GM13977 (cell line): ENCODE measurements around the gene TMEM135.
"Not testable (repeated sequence)": the region's sequence is repeated elsewhere in the genome, so short reads cannot be mapped to it uniquely, and the experiment has no call there.

Source experiments
- DNase-seq: peaks from one replicate; pipeline ENCODE4 v3.0.0; 2012; ENCODE audit warnings: low spot score
- in situ Hi-C: fragments of 300-500 bp; cut with MboI; formaldehyde crosslinking; loops from one replicate; pipeline ENCODE4 v1.12.0; 2022; ENCODE audit warnings: low sequenced_read_pairs, low pct_unique_long_range_greater_than_20kb, mixed read lengths, inconsistent platforms; ENCODE audit not compliant: unreplicated experiment
- TF ChIP-seq, protein P1 (sequence below): IDR thresholded peaks from 2 replicates; pipeline ENCODE4 v1.5.1; 2012; ENCODE audit warnings: mild to moderate bottlenecking, control low read depth; ENCODE audit not compliant: insufficient read depth; ENCODE audit errors: extremely low read depth, missing control alignments

TMEM135 gene

DNA sequence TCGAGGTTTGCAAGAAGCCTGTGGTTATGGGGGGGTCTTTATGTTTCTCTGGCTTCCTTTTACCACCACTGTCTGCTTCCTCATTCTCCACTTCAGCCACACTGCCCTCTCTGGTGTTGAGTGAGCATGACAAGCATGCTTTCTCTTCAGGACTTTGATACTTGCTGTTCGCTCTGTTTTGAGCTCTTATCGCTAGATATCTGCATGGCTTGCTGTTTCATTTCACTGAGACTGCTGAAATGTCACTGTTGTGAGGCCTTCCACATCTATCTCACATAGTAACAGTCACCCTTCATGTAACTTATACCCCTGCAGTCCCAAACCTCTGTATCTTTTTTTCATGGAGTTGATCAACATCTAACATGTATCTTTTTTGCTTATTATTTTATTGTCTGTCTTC is 59.8 kb downstream of the TMEM135 start:
- in situ Hi-C loops, result no loop called here
- TF ChIP-seq, protein P1, sequence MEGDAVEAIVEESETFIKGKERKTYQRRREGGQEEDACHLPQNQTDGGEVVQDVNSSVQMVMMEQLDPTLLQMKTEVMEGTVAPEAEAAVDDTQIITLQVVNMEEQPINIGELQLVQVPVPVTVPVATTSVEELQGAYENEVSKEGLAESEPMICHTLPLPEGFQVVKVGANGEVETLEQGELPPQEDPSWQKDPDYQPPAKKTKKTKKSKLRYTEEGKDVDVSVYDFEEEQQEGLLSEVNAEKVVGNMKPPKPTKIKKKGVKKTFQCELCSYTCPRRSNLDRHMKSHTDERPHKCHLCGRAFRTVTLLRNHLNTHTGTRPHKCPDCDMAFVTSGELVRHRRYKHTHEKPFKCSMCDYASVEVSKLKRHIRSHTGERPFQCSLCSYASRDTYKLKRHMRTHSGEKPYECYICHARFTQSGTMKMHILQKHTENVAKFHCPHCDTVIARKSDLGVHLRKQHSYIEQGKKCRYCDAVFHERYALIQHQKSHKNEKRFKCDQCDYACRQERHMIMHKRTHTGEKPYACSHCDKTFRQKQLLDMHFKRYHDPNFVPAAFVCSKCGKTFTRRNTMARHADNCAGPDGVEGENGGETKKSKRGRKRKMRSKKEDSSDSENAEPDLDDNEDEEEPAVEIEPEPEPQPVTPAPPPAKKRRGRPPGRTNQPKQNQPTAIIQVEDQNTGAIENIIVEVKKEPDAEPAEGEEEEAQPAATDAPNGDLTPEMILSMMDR, result peak; percentile 53
- peak; percentile 37 for DNase-seq

DNA sequence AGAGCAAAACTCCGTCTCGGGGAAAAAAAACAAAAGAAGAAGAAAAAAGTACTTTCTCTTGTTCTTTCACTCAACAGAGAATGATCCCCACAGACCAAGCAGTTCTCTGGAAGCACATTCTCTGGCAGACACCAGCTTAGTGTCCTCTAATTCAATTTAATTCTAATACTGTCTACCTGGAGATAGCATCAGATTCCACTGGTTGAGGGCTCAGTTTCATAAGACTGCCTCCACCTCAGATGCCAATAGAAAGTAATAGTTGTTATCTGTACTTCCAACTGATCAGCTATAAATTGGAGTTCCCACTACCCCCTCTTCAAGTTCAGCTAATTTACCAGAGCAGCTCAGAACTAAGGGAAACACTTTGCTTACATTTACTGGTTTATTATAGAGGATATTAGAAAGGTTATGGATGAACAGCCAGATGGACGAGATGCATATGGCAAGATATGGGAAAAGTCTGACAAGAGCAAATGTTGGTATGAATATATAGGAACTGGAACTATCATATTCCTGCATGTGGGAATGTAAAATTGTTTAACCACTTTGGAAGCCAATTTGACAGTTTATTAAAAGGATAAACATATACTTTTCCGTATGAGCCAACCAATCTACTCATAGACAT is 64.3 kb downstream of the TMEM135 start:
- TF ChIP-seq, protein P1, result no peak
- in situ Hi-C loops, result no loop called here
- DNase-seq, result no peak

DNA sequence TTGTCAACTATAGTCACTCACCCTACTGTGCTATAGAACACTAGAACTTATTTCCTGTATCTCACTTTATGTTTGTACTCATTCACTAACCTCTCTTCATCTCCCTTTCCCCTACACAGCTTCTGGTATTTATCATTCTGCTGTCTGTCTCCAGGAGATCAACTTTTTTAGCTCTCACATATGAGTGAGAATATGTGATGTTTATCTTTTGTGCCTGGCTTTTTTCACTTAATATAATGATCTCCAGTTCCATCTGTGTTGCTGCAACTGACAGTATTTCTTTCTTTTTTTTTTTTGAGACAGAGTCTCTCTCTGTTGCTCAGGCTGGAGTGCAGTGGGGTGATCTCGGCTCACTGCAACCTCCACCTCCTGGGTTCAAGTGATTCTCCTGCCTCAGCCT is 68.1 kb downstream of the TMEM135 start:
- DNase-seq, in situ Hi-C loops: not testable (repeated sequence)

DNA sequence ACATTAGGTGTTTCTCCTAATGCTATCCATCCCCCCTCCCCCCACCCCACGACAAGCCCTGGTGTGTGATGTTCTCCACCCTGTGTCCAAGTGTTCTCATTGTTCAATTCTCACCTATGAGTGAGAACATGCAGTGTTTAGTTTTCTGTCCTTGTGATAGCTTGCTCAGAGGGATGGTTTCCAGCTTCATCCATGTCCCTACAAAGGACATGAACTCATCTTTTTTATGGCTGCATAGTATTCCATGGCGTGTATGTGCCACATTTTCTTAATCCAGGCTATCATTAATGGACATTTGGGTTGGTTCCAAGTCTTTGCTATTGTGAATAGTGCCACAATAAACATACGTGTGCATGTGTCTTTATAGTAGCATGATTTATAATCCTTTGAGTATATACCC is 69.6 kb downstream of the TMEM135 start:
- DNase-seq, in situ Hi-C loops: not testable (repeated sequence)

DNA sequence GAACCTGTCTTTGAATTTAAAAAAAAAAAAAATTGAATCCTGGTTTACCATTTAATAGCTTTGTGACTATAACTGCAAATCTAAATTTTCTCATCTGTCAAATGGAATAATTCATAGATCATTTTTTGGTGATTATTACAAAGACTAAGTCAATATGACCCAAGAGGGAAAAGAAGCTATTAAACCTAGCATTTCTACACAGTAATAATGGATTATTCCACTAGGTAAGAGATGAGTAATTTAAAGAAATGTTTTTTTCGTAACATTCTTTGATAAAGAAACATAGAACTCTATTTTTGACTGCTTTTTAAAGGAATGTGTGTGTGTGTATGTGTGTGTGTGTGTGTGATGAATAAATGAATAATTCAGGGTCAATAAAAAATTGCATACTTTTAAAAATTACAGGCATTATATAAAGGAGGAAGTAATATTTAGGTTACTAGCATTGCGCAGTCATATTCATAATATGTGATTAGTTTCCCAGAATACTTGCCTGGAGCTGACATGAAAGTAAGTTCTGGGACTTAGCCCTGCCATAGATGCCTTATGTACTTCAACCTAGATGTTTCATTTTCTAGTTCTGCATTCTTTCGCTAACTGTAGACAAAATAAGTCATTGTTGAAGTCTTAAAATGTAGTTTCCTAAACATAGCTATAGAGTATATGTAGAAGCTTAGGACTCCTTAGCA is 72.9 kb downstream of the TMEM135 start:
- in situ Hi-C loops, result no loop called here
- TF ChIP-seq, protein P1, result no peak
- DNase-seq, result no peak

DNA sequence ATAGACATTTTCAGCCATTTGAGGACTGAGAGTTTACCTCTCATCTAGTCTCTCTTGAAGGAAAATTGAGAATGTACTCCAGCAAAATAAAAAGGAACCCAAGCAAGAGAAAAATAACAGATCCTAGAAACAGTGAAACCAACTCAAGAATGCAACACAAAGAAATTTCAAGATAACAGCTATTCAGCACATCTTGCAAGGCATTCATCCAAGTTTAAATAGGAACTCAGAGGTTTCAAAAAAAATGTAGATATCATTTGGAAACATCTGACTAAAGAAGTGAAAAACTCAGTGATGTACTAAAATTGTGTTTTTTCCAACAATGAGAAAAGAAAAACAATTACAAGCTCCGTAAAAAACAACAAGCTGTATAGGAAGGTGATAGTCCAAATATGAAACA is 76.4 kb downstream of the TMEM135 start:
- no peak for DNase-seq
- in situ Hi-C loops, result no loop called here
- TF ChIP-seq, protein P1, result no peak

DNA sequence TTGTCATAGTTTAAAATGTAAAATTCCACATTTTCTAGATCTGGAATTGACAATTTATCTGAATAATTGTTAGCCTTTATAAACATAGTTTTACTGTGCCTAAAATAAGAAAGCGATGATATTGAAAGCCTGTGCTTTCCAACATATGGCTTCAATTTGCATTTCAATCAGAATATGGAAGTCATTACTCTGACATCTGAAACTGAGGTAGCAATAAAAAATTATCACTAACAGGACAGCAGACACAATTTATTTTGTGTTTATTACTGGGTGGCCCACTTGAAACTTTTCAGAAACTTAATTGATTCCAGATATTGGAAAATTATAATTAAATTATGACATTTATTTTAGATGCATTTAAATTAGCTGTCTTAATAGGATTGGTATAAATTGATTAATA is 78.5 kb downstream of the TMEM135 start:
- in situ Hi-C loops, result no loop called here
- TF ChIP-seq, protein P1, result no peak
- DNase-seq, result no peak
